ENCODE results near the gene CELA3A.
"Not testable (repeated sequence)": the region's sequence is repeated elsewhere in the genome, so short reads cannot be mapped to it uniquely, and the experiment has no call there.

CELA3A gene

DNA sequence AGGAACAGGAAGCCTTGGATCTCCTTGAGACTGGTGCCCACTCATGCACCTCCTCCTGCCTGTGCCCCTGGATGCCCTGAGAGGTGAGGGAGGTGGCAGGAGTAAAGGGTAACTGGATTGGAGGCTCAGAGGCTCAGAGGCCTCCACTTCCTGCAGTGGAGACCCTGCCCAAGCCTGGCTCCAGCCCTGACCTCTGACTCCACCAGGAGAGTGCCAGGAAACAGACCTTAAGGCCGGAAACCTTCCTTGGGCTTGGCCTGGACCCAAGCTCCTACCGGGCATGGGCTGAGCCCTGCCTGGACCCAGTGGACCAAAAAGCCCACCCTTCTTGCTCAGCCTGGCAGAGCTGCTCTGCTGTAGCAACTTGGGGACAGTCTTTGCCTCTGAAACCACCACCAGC, 39.7 kb upstream of the CELA3A start:
- in situ Hi-C loops (cut with HindIII; ENCODE audit: low sequenced_read_pairs), result no loop called here
- TF ChIP-seq, protein P1, sequence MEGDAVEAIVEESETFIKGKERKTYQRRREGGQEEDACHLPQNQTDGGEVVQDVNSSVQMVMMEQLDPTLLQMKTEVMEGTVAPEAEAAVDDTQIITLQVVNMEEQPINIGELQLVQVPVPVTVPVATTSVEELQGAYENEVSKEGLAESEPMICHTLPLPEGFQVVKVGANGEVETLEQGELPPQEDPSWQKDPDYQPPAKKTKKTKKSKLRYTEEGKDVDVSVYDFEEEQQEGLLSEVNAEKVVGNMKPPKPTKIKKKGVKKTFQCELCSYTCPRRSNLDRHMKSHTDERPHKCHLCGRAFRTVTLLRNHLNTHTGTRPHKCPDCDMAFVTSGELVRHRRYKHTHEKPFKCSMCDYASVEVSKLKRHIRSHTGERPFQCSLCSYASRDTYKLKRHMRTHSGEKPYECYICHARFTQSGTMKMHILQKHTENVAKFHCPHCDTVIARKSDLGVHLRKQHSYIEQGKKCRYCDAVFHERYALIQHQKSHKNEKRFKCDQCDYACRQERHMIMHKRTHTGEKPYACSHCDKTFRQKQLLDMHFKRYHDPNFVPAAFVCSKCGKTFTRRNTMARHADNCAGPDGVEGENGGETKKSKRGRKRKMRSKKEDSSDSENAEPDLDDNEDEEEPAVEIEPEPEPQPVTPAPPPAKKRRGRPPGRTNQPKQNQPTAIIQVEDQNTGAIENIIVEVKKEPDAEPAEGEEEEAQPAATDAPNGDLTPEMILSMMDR (IDR thresholded peaks at IDR 0.05; ENCODE audit: low read depth, low read length), result no peak
- H3K4me3 ChIP-seq (ENCODE audit: low read depth, low read length), result no peak overlapping the region
- DNase-seq (ENCODE audit: low read depth, low spot score), result no peak

DNA sequence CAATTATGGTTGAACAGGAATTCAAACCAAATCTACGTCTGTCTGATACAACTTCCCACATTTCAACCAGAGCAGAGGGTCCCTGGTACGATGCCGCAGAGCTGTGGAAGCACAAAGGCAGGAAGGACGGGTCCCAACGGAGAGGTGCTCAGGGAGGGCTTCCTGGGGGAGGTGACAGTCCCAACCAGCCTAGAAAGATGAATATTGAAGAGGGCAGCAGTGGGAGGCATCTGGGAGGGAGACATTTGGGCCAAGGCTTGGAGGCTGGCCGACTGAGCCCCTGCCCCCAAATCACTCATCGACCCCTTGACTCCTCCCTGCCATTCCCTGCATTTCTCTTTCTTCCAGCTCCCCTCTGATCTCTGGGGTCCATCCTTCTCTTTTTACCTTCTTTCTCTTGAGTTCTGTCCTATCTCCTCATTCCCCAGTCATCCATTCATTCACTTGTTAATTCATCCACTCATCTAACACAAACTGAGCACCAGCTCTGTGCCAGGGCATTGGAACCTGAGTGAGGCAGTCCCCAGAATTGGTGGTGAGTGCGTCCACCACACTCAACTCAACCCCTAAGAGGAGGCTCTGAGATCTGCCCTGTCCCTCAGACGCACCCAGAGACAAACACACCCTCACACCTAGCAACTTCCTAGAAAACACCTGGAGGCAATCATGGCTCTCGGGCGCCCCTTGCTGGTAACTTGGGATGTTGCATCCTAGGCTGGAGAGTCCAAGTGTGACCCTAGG, 37.8 kb upstream of the CELA3A start:
- no peak overlapping the region for H3K4me3 ChIP-seq (ENCODE audit: low read depth, low read length)
- in situ Hi-C loops (cut with HindIII; ENCODE audit: low sequenced_read_pairs), result no loop called here
- TF ChIP-seq, protein P1 (IDR thresholded peaks at IDR 0.05; ENCODE audit: low read depth, low read length), result peak; percentile 92
- DNase-seq (ENCODE audit: low read depth, low spot score), result peak; percentile 63

DNA sequence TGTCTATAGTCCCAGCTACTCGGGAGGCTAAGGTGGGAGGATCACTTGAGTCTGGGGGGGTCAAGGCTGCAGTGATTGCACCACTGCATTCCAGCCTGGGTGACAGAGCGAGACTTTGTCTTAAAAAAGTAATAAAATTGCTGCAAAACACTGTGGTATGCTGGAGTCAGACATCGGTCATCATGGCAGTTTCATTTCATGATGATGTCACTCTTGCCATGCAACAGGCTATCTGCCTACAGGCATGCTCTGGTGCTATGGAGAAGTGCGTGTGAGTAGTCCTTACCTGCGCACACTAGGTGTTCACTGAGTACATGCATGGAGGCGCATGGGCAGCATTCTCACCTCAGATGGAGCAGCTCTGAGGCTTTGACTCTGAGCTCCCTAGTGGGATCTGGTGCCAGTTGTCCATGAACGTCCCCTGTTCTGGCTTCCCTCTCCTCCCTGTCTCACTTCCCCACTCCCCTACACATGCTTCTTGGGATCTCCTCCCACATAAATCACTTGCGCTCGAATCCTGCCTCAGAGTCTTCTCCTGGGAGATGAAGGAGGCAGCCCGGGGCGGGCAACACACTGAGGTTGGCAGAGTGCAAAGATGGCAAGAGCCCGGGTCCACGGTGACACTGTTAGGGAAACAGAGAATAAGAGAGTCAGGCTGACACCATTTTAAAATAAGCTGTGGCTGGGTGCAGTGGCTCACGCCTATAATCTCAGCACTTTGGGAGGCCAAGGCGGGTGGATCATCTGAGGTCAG, 35.0 kb upstream of the CELA3A start:
- in situ Hi-C loops (cut with HindIII; ENCODE audit: low sequenced_read_pairs), result no loop called here
- TF ChIP-seq, protein P1 (IDR thresholded peaks at IDR 0.05; ENCODE audit: low read depth, low read length), result no peak
- peak; percentile 10 for DNase-seq (ENCODE audit: low read depth, low spot score)
- no peak overlapping the region for H3K4me3 ChIP-seq (ENCODE audit: low read depth, low read length)

DNA sequence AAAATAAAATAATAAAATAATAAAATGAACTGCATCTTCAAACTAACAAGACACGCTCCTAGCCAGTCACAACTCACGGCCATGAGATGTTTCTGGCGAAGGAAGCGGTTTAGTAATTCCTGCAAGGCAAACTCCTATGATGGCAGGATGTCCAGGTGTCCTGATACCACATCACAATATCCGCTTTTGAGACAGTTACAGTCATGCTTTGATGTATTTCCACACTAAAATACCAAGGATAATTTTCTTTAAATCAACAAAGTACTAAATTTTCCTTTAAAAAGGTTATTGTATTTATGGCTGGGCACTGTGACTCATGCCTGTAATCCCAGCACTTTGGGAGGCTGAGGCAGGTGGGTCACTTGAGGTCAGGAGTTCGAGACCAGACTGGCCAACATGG, 34.2 kb upstream of the CELA3A start:
- H3K4me3 ChIP-seq (ENCODE audit: low read depth, low read length); DNase-seq (ENCODE audit: low read depth, low spot score); in situ Hi-C loops (cut with HindIII; ENCODE audit: low sequenced_read_pairs): not testable (repeated sequence)

DNA sequence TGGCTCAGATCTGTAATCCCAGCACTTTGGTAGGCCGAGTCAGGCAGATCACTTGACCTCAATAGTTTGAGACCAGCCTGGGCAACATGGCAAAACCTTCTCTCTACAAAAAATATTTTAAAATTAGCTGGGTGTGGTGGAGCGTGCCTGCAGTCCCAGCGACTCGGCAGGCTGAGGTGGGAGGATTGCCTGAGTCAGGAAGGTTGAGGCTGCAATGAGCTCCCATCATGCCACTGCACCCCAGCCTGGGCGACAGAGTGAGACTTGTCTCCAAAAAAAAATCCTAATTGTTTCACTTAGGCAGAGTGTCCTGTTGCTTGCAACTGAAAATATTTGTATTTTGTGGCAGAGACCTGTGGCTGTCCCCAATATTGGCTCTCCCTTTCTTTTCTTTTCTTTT, 32.4 kb upstream of the CELA3A start:
- DNase-seq (ENCODE audit: low read depth, low spot score); in situ Hi-C loops (cut with HindIII; ENCODE audit: low sequenced_read_pairs); H3K4me3 ChIP-seq (ENCODE audit: low read depth, low read length): not testable (repeated sequence)

DNA sequence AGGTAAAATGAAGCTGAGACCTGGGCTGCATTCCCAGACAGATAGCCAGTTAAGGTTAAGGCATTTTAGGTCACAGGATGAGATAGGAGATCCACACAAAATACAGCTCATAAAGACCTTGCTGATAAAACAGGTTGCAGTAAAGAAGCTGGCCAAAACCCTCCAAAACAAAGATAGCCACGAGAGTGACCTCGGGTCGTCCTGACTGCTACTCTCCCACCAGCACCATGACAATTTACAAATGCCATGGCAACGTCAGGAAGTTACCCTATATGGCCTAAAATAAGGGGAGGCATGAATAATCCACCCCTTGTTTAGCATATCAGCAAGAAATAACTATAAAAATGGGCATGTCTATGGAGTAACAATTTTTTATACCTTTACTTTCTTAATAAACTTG, 30.9 kb upstream of the CELA3A start:
- DNase-seq (ENCODE audit: low read depth, low spot score); H3K4me3 ChIP-seq (ENCODE audit: low read depth, low read length); in situ Hi-C loops (cut with HindIII; ENCODE audit: low sequenced_read_pairs): not testable (repeated sequence)

DNA sequence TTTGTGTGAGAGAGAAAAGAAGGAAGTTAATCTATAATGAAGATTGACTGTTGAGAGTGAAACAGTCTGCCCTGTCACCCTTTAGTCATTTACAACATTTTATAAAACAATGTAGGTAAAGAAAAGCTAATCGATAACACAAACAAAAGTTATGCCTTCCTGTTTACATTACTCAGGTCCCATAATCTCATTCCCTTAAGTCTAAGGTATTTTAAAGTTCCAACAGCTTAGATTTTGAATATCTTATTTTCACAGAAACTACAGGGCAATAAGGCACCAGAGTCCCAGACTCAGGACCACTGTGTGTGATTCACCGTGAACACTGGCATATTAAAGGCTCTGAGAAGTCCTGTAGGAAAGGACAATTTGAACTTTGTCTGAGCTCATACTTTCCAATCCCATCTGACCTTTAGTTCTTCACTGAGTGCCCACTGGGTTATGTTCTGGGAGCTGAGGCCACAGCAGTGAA, 28.4 kb upstream of the CELA3A start:
- DNase-seq (ENCODE audit: low read depth, low spot score); H3K4me3 ChIP-seq (ENCODE audit: low read depth, low read length); in situ Hi-C loops (cut with HindIII; ENCODE audit: low sequenced_read_pairs): not testable (repeated sequence)

DNA sequence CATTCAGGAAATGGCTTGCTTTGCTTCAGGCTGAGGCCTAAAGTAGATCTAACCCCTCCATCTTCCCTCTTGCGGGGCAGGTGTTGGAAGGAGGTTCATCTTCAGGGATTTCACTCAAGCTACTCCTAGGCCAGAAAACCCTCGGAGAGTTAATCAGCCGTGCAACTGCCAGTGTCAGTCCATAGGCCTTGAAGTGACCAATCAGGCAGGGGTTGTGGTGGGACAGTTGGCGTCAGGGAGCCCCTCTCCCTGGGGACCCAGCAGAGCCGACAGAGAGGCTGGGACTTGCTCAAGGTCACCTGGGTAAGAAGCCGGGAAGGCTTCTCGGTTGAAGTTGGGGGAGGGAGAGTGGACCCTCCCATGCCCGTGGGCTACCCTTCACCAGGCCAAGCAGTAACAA, 27.5 kb upstream of the CELA3A start:
- DNase-seq (ENCODE audit: low read depth, low spot score); in situ Hi-C loops (cut with HindIII; ENCODE audit: low sequenced_read_pairs); H3K4me3 ChIP-seq (ENCODE audit: low read depth, low read length): not testable (repeated sequence)

DNA sequence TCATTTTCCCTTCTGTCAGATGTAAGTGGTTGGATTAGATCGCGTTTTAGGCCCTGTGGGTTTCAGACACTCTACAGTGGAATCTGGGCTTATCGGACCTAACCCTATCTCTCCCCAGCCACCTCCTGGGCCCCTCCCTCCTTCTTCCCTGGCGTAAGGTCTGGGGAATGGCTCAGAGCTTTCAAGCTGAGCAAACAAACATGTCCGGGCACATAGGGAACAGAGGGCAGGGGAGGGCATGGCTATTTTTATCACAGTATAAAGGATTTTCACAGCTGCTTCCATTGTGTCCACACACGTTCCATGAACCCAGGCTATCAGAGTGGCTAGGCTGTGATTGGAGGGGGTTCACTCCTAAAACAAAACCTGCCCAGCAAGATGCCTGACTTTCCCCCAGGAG, 26.8 kb upstream of the CELA3A start:
- H3K4me3 ChIP-seq (ENCODE audit: low read depth, low read length); DNase-seq (ENCODE audit: low read depth, low spot score); in situ Hi-C loops (cut with HindIII; ENCODE audit: low sequenced_read_pairs): not testable (repeated sequence)

DNA sequence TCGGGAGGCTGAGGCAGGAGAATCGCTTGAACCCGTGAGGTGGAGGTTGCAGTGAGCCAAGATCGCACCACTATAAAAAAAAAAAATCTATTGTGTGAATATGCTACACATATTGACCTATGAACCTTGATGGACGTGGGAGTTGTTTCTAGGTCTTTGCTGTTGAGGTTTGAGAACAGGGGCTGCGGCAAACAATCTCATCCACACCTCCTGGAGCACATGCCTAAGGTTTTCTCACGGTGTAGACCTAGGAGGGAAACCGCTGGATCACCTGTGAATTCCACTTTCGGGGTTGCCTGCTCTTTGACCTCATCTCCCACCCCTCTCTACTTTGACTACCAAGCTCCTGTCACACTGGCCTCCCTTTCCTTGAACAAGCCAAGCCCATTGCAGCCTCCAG, 26.2 kb upstream of the CELA3A start:
- in situ Hi-C loops (cut with HindIII; ENCODE audit: low sequenced_read_pairs); H3K4me3 ChIP-seq (ENCODE audit: low read depth, low read length); DNase-seq (ENCODE audit: low read depth, low spot score): not testable (repeated sequence)

DNA sequence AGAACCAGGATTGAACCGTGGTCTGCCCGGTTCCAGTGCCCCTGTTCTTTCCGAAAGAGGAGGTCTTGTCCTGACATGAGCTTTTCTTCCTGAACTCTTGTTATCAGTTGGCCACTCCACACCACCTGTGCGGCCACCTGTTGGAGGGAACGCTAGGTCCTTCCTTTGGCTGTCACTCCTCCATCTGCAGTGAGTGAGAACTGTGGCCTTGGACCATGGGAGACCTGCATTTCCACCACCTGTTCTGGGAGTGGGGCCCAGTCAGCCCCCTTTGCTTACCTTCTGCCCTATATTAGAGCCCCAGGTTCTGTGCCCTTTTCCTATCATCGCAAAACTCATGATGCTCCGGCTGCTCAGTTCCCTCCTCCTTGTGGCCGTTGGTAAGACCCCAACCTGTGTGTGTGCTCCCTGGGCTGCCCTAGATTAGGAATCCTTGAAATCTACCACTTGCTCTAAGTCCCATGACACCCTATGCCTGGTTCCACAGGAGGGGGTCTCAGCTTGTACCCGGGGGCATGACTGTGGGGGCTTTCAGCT, 24.7 kb upstream of the CELA3A start, which contains the start of gene CELA3B:
CELA3B (plus strand) TSS at position 320 of the 537 bp plus-strand sequence; CDS start at position 338, 18 bp downstream.
- H3K4me3 ChIP-seq (ENCODE audit: low read depth, low read length); in situ Hi-C loops (cut with HindIII; ENCODE audit: low sequenced_read_pairs); DNase-seq (ENCODE audit: low read depth, low spot score): not testable (repeated sequence)

DNA sequence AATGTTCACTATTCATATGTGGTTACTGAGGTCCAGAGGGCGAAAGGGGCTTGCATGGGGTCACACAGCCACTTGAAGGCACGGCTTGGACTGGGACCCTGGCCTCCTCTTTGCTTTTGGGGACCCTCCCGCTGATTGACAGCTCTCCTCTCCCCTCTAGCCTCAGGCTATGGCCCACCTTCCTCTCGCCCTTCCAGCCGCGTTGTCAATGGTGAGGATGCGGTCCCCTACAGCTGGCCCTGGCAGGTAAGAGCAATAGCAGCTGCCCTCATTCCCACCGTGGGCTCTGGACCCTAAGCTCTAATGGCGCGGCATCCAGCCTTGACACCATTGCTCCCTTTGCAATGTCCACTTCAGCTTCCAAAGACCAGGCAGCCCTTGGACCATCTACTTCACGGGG, 23.2 kb upstream of the CELA3A start:
- DNase-seq (ENCODE audit: low read depth, low spot score); in situ Hi-C loops (cut with HindIII; ENCODE audit: low sequenced_read_pairs); H3K4me3 ChIP-seq (ENCODE audit: low read depth, low read length): not testable (repeated sequence)

DNA sequence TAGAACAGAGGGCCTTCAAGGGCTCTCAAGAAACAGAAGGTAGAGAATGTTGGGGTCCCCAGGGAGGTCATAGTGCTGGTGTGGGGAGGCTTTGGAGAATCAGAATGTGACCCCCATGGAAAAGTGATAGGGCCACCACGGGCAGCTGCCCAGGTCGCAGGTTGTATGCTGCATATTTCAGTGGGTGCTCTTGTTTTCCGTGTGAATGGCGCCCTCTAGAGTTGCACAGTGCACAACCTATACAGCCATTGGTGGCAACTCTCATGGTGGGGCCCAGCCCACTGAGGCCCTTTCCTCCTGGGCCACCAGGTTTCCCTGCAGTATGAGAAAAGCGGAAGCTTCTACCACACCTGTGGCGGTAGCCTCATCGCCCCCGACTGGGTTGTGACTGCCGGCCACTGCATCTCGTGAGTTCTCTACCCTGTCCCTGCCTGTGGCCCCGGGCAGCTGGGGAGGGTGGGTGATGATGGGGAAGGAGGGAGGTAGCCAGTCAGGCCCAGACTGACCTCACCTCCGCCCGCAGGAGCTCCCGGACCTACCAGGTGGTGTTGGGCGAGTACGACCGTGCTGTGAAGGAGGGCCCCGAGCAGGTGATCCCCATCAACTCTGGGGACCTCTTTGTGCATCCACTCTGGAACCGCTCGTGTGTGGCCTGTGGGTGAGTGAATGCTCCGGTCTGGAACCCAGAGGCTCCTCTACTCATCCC, 20.8 kb upstream of the CELA3A start:
- H3K4me3 ChIP-seq (ENCODE audit: low read depth, low read length); in situ Hi-C loops (cut with HindIII; ENCODE audit: low sequenced_read_pairs); DNase-seq (ENCODE audit: low read depth, low spot score): not testable (repeated sequence)
